GM04504 (cell line): ENCODE measurements around the gene METTL24.

Source experiments
- DNase-seq: peaks from one replicate; pipeline ENCODE4 v3.0.0-alpha.2; 2012; ENCODE audit warnings: low read depth

The METTL24 gene

GRCh38 chr6:110334423-110335180 lies 23.5 kb downstream of the METTL24 start:
- no peak for DNase-seq

GRCh38 chr6:110332281-110332680 lies 25.9 kb downstream of the METTL24 start:
- DNase-seq, result no peak

GRCh38 chr6:110331816-110332215 lies 26.3 kb downstream of the METTL24 start:
- DNase-seq, result no peak

- DNase-seq, result no peak
Measured at GRCh38 chr6:110331390-110331789, 26.8 kb downstream of the METTL24 start.

- no peak for DNase-seq
Measured at GRCh38 chr6:110329714-110330436, 28.3 kb downstream of the METTL24 start.

GRCh38 chr6:110329348-110329713 lies 28.8 kb downstream of the METTL24 start:
- DNase-seq, result no peak

GRCh38 chr6:110328259-110328658 lies 29.9 kb downstream of the METTL24 start:
- DNase-seq, result no peak

GRCh38 chr6:110327391-110327790 lies 30.8 kb downstream of the METTL24 start:
- no peak for DNase-seq

GRCh38 chr6:110326609-110327008 lies 31.5 kb downstream of the METTL24 start:
- DNase-seq, result no peak

GRCh38 chr6:110326057-110326456 lies 32.1 kb downstream of the METTL24 start:
- no peak for DNase-seq

- no peak for DNase-seq
Measured at GRCh38 chr6:110325197-110325596, 33.0 kb downstream of the METTL24 start.

GRCh38 chr6:110324548-110324947 lies 33.6 kb downstream of the METTL24 start:
- DNase-seq, result no peak

- DNase-seq, result no peak
Measured at GRCh38 chr6:110323258-110323657, 34.9 kb downstream of the METTL24 start.

GRCh38 chr6:110322874-110323242 lies 35.3 kb downstream of the METTL24 start:
- no peak for DNase-seq

GRCh38 chr6:110322151-110322873 lies 35.8 kb downstream of the METTL24 start:
- no peak for DNase-seq

GRCh38 chr6:110320307-110320706 lies 37.8 kb downstream of the METTL24 start:
- no peak for DNase-seq

- no peak for DNase-seq
Measured at GRCh38 chr6:110319843-110320242, 38.3 kb downstream of the METTL24 start.

- DNase-seq, result no peak
Measured at GRCh38 chr6:110319381-110319780, 38.8 kb downstream of the METTL24 start.

GRCh38 chr6:110318971-110319370 lies 39.2 kb downstream of the METTL24 start:
- DNase-seq, result no peak

- DNase-seq, result no peak
Measured at GRCh38 chr6:110317646-110318045, 40.5 kb downstream of the METTL24 start.

GRCh38 chr6:110317189-110317588 lies 41.0 kb downstream of the METTL24 start:
- no peak for DNase-seq

- no peak for DNase-seq
Measured at GRCh38 chr6:110315869-110316398, 42.2 kb downstream of the METTL24 start.
